Transverse colon (tissue), 4 donors: ENCODE results near the gene TENM4.

Experiments used
- CTCF ChIP-seq, 5 experiments: fragments of 200-600 bp in 3 of 5; fragments of 450-650 bp in 2 of 5; sonication (generic) in 3 of 5; IDR thresholded peaks; 1 replicate in 2 of 5; 2 replicates in 3 of 5; pipeline ENCODE4 v1.5.1; 2016 to 2017; ENCODE audit warnings: antibody characterized with exemption in 5 of 5, inconsistent platforms in 3 of 5, mild to moderate bottlenecking in 2 of 5, moderate library complexity in 1 of 5
- EP300 ChIP-seq: sonication (generic); formaldehyde crosslinking; IDR thresholded peaks from one replicate; pipeline ENCODE4 v1.6.1; 2017; ENCODE audit warnings: antibody characterized with exemption, low read depth
- POLR2A ChIP-seq: fragments of 450-650 bp; IDR thresholded peaks from one replicate; pipeline ENCODE4 v1.6.1; 2016; ENCODE audit warnings: antibody characterized with exemption, mild to moderate bottlenecking, moderate library complexity
- POLR2AphosphoS5 ChIP-seq, 3 donors: sonication (generic); formaldehyde crosslinking; IDR thresholded peaks; one replicate each; pipeline ENCODE4 v1.6.1; 2016; ENCODE audit warnings: antibody characterized with exemption in 3 of 3

GRCh38 chr11:78772186-78772585 is 668.6 kb downstream of the TENM4 start:
- TF ChIP-seq EP300: no peak
- no peak for TF ChIP-seq CTCF (IDR thresholded peaks at IDR 0.05)
- TF ChIP-seq POLR2A: no peak
- no peak for TF ChIP-seq POLR2AphosphoS5 (IDR thresholded peaks at IDR 0.05)
